Suppressor macrophage treated with lipopolysaccharide for 4 hours (primary cell): ENCODE measurements around the gene KCNIP1.

ENCODE experiments used
- DNase-seq: peaks from one replicate; pipeline ENCODE4 v3.0.0-alpha.2; 2020

Gene KCNIP1

DNA sequence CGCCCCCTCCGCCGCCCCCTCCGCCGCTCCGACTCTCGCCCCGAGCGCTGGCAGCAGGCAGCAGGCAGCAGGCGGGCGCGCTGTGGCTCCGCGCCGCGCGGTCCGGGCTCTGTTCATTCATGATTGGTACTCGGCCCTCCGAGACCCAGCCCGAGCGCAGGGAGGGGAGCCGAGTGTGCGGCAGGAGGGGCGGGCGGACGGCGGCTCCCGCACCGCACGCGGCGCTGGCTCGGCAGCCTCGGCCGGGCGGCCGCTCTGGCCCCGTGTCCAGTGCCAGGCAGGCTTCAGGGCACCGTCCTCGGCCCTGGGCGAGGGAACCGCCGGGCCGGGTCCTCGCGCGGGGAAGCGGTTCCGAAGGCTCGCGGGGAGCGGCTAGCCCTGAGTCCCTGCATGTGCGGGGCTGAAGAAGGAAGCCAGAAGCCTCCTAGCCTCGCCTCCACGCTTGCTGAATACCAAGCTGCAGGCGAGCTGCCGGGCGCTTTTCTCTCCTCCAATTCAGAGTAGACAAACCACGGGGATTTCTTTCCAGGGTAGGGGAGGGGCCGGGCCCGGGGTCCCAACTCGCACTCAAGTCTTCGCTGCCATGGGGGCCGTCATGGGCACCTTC, at the start of gene KCNIP1:
Gene KCNIP1, plus strand, starts transcription at position 31 of the 607 bp plus-strand sequence.
- DNase-seq, result peak; percentile 21

DNA sequence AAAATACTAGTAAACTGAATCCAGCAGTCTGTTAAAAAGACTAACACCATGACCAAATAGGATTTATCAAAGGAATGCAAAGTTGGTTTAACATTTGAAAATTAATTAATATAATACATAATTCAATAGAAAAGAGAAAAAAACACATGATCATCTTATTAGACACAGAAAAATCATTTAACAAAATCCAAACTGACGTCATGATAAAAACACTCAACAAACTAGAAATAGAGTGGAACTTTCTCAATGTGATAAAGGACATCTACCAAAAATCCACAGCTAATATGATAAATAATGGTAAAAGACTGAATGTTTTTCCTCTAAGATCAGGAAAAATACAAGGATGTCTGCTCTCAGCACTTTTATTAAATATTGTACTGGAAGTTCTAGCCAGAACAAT, 40.4 kb upstream of the KCNIP1 start:
- no peak for DNase-seq

- DNase-seq, result no peak
Measured at GRCh38 chr5:170464280-170465127, 39.3 kb upstream of the KCNIP1 start.

DNA sequence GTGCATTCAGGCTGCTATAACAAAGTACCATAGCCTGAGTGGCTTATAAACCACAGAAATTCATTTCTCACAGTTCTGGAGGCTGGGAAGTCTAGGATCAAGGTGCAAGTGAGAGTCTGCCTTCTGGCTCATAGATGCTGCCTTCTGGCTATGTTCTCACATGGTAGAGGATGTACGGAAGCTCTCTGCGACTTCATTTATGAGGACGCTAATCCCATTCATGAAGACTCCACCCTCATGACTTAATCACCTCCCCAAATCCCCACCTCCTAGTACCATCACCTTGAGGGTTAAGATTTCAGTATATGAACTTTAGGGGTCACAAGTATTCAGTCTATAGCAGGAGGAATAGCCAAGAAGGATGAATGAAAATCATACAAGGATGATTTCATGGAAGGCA, 37.3 kb upstream of the KCNIP1 start:
- no peak for DNase-seq

DNA sequence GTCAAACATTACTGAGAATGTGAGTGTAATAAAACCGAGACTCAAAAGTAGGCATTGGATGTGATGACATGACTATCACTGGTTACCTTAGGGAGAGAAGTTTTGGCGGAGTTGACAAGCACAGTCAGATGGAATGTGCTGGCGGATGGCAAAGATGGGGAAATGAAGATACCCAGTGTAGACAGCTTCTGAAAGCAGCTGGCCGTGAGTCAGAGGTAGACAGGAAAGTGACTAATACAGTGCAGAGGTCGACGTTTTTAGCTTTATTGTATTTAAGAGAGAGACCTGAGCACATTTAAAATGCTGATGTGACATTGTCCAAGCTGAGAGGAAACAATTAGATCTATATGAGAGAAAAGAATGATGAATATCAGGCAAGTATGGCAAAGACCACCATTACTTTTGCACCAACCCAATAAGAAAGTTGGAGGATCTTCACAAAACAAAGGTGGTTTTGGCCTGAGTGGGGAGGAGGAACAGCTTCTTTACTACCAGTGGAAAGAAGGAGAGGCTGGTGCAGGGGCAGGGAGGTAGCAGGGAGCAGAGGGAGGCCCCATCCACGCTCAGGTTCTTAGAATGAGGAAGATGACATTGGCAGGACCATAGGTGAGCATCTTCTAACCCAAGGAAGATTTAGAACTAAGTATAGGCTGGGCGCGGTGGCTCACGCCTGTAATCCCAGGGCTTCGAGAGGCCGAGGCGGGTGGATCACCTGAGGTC, 36.7 kb upstream of the KCNIP1 start:
- peak; percentile 91 for DNase-seq

- no peak for DNase-seq
Measured at GRCh38 chr5:170468633-170469285, 35.1 kb upstream of the KCNIP1 start.

DNA sequence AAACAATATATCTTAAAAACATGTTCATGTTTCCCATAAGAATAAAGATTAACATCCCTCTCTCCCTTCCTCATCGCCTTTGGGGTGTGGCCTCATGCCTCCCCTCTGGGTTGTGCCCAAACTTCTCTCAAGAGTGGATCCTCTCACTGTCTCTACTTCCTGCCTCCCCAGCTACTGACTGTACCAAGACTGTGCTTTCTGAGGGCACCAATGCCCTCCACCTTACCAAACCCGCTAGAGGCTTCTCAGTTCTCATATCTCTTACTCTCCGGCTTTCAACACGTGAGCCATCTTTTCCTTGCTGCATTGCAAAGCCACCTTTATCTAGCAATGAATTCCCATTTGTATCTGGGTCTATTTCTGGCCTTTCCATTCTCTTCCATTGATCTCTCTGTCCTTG, 34.4 kb upstream of the KCNIP1 start:
- no peak for DNase-seq

DNA sequence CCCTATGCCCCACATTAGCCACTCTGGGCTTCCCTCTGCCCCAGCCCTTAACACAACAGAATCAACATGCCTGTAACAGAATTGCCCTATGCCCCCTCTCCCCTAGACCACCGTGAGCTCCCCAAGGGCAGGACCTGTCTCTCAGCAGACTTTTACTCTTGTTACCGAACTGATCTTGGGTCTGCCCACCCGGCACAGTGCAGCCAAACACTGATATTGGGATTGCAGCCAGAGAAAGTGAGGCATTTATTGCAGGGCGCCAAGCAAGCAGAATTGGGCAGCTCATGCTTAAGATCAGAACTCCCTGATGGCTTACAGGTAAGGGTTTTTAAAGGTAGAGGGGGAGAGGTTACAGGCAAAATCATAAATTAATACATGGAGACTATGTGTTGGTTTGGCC, 33.5 kb upstream of the KCNIP1 start:
- no peak for DNase-seq

- no peak for DNase-seq
Measured at GRCh38 chr5:170470808-170471404, 32.9 kb upstream of the KCNIP1 start.

- no peak for DNase-seq
Measured at GRCh38 chr5:170471551-170472178, 32.2 kb upstream of the KCNIP1 start.

DNA sequence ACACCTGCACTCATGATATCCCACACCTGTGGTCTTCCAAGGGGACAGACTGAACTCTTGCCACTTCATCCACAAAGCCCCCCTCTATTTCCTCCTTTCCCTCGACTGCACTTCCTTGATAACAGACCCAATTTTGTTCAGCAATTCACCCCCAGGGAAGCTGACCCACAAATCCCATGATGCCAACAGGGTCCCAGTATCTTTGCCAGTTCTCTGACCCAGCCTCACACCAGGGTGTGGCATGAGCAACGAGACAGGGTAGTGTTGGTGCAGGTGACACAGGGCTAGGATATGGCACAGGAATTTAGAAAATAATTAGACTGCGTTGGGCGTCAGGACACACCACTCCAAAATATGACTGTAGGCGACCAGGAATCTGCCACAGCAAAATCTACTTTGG, 30.2 kb upstream of the KCNIP1 start:
- DNase-seq, result no peak

DNA sequence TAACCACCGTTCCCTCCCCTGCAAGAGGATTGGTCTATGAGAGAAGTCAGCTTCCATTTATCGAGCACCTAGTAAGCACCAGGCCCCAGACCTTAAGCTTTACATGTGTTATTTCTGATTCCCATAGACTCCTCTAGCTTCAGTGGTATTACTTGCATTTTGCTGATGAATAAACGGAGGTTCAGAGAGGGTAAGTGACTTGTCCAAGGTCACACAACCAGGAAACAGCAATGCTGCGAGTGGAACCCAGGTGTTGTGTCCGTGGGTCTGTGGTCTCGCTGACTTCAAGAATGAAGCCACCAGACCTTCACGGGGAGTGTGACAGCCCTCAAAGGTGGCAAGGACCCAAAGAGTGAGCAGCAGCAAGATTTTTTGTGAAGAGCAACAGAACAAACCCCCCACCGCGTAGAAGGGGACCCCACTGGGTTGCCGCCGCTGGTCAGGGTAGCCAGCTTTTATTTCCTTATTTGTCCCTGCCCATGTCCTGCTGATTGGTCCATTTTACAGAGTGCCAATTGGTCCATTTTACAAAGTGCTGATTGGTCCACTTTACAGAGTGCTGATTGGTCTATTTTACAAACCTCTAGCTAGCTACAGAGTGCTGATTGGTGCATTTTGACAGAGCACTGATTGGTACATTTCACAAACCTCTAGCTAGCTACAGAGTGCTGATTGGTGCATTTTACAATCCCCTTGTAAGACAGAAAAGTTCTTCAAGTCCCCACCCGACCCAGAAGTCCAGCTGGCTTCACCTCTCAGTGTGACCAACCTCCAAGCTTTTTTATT, 29.1 kb upstream of the KCNIP1 start:
- no peak for DNase-seq

DNA sequence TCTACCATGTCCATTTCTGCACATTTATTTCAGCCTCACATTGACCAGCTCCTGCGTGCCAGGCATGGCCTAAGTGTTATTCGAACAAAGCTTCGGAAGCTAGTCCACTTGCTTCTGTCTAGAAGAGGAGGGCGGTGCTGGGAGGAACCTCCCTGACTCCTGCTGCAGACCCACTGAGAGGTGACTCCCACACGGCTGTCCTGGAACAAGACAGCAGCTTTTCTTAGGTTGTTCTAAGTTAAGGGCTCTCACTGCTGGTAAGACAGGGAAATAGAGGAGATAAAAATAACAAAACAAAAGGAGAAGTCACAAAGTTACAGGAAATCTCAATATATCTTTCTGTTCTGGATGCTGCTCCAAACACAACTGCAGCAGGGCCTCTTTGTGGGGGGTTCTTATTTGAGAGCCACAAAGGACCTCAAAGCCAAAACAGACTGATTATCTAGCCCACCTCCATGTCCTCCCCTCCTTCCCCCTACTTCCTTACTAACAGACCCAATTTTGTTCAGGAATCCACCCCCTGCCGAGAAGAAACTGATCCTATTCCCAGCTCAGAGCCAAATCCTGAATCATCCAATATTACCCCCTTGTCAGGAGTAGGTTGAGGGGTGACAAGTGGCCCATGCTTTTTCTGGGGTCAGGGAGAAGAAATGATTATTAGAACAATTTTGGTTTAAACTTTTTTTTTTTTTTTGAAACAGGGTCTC, 28.4 kb upstream of the KCNIP1 start:
- DNase-seq, result no peak

DNA sequence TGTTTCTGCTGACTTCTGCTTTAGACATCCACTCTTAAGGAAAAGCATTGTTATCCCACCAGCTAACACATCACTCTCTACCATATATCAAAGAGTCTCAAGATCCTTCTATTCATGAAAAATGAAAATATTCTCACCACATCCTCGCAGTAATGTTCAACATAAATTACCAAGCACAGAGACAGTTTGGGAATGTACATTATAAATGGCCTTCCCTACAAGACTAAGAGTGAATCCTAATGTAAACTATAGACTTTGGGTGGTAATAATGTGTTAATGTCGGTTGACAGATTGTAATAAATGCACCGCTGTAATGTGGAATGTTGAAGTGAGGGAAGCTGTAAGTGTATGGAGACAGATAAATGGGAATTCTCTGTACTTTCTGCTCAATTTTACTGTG, 27.1 kb upstream of the KCNIP1 start:
- DNase-seq, result no peak

- DNase-seq, result no peak
Measured at GRCh38 chr5:170477906-170478305, 25.9 kb upstream of the KCNIP1 start.

DNA sequence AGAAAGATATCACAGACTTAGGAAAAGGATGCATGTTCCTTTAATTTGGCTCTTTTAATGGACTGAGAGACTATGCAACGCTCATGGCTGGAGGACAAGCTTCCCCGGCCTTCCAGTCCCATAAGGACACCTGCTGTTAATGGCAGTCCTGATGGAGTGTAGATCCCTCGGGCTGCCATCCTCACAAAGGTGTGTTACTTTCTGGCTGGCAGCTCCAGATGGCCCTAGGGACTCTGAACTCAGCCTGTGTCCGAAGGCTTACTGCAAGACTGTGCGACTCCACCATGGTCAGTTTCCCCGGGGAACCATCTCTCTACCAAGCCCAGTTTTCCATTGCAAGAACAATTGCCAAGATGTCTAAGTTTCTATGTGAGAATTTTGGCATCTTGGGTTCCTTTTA, 25.5 kb upstream of the KCNIP1 start:
- DNase-seq, result no peak

DNA sequence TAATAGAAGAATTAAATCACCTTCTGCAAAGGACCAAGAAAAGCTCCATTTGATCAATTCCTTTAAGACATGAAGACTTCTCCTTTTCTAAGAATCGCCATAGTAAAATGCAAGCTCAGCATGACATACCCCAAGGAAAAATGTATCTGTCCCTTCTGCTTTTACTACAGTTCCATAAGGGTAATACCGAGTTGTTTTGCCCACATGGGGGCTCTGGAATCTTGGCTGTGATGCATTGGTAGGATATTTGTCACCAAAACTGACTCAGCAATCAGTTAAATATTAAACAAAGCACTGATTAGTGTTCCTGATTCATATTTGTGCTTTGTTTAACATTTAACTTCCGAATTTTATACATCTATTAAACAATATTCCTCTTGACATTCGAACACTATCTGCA, 24.3 kb upstream of the KCNIP1 start:
- peak; percentile 44 for DNase-seq

- DNase-seq, result no peak
Measured at GRCh38 chr5:170480260-170480659, 23.6 kb upstream of the KCNIP1 start.

- no peak for DNase-seq
Measured at GRCh38 chr5:170481849-170482248, 22.0 kb upstream of the KCNIP1 start.

DNA sequence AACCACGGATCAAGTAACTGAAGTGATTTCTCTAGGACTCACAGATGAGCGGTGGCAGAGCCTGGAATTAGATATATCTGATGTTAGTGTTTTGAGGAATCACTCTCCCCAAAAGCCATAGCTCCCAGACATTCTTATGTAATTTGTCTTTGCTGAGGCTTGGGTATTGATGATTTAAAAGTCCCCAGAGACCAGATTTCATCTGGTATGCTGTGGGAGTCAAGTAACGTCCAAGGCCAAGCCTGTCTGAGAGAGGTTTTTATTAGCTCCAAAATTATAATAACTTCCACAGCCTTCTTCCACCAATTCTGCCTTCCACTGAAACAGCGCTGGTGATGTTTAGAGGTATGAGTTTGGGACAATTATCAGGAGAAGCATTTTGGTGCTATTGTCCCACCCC, 21.3 kb upstream of the KCNIP1 start:
- DNase-seq, result no peak
